Esophagus muscularis mucosa (tissue), 4 donors: ENCODE data around the gene CNTNAP2.

Experiments
- EP300 ChIP-seq: sonication (generic); formaldehyde crosslinking; IDR thresholded peaks from one replicate; pipeline ENCODE4 v1.6.1; 2017; ENCODE audit warnings: antibody characterized with exemption
- POLR2A ChIP-seq: fragments of 450-650 bp; IDR thresholded peaks from one replicate; pipeline ENCODE4 v1.6.1; 2017; ENCODE audit warnings: antibody characterized with exemption, moderate library complexity, mild to moderate bottlenecking, low read depth
- POLR2AphosphoS5 ChIP-seq, 2 donors: sonication (generic); formaldehyde crosslinking; IDR thresholded peaks; one replicate each; pipeline ENCODE4 v1.6.1; 2017; ENCODE audit warnings: antibody characterized with exemption in 2 of 2
- TF ChIP-seq, protein P1 (sequence below), 3 experiments: fragments of 200-600 bp in 2 of 3; fragments of 450-650 bp in 1 of 3; sonication (generic) in 2 of 3; IDR thresholded peaks; one replicate each; pipeline ENCODE4 v1.5.1; 2017 to 2019; ENCODE audit warnings: antibody characterized with exemption in 3 of 3, mild to moderate bottlenecking in 2 of 3, moderate library complexity in 1 of 3

DNA sequence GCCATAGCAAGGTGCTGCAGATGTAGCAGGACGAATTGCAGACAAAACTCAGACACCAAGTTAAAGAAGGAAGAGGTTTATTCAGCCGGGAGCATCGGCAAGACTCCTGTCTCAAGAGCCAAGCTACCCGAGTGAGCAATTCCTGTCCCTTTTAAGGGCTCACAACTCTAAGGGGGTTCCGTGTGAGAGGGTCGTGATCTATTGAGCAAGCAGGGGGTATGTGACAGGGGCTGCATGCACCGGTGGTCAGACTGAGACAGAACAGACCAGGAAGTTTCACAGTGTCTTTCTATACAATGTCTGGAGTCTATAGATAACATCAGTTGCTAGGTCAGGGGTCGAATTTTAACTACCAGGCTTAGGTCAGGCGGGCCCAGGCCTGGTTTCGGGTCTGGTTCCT lies 2252.0 kb downstream of the CNTNAP2 start:
- TF ChIP-seq, protein P1, sequence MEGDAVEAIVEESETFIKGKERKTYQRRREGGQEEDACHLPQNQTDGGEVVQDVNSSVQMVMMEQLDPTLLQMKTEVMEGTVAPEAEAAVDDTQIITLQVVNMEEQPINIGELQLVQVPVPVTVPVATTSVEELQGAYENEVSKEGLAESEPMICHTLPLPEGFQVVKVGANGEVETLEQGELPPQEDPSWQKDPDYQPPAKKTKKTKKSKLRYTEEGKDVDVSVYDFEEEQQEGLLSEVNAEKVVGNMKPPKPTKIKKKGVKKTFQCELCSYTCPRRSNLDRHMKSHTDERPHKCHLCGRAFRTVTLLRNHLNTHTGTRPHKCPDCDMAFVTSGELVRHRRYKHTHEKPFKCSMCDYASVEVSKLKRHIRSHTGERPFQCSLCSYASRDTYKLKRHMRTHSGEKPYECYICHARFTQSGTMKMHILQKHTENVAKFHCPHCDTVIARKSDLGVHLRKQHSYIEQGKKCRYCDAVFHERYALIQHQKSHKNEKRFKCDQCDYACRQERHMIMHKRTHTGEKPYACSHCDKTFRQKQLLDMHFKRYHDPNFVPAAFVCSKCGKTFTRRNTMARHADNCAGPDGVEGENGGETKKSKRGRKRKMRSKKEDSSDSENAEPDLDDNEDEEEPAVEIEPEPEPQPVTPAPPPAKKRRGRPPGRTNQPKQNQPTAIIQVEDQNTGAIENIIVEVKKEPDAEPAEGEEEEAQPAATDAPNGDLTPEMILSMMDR (IDR thresholded peaks at IDR 0.05): no peak
- no peak for TF ChIP-seq POLR2A
- no peak for TF ChIP-seq POLR2AphosphoS5 (IDR thresholded peaks at IDR 0.05)
- no peak for TF ChIP-seq EP300
